B cell (primary cell): ENCODE measurements around the gene GPR15LG. TPM values are rescaled to one million over a fixed set of nuclear protein-coding genes. Genes with fewer than 3 reads are reported as not detected.

Source experiments
- ATAC-seq: fragments of 200-7000 bp; cut with Tn5 transposase; one replicate; pipeline ENCODE4 v1.10.0; 2021; ENCODE audit warnings: low read depth, mild to moderate bottlenecking, moderate number of reproducible peaks, moderate library complexity
- CTCF ChIA-PET: fragments of 350-600 bp; sonication (Branson Sonifier 250); formaldehyde crosslinking; loops from one replicate; lab custom pipeline; 2021; ENCODE audit warnings: antibody characterized with exemption, inconsistent platforms; lab: Charles Lee
- POLR2A ChIA-PET: fragments of 350-600 bp; sonication (Branson Sonifier 250); formaldehyde crosslinking; loops from one replicate; lab custom pipeline; 2021; ENCODE audit warnings: antibody characterized with exemption; lab: Charles Lee
- DNase-seq: peaks from one replicate; pipeline ENCODE4 v3.0.0; 2013
- H2AFZ ChIP-seq: 2 replicates; pipeline ENCODE4 v1.6.1; 2012; ENCODE audit warnings: mild to moderate bottlenecking, low read depth, low read length; ENCODE audit not compliant: insufficient read depth, poor library complexity, severe bottlenecking
- H3K27ac ChIP-seq, 2 donors: 1 replicate in 1 of 2; 2 replicates in 1 of 2; pipeline ENCODE4 v1.5.1; 2012 to 2013; ENCODE audit warnings: low read length in 2 of 2, mild to moderate bottlenecking in 2 of 2, moderate library complexity in 1 of 2
- H3K27me3 ChIP-seq, 4 experiments: fragments of 200-600 bp in 1 of 4; sonication (generic) in 1 of 4; replicated peaks in 1 of 4; 1 replicate in 2 of 4; 2 replicates in 2 of 4; pipeline versions ENCODE4 v1.6.1 to v1.7.0; 2013 to 2016; ENCODE audit warnings: low read length in 3 of 4, mild to moderate bottlenecking in 2 of 4, mixed read lengths in 1 of 4, moderate library complexity in 1 of 4; ENCODE audit not compliant: insufficient read depth in 4 of 4, control insufficient read depth in 3 of 4; ENCODE audit errors: control extremely low read depth in 1 of 4
- H3K36me3 ChIP-seq, 2 experiments: replicated peaks in 1 of 2; 1 replicate in 1 of 2; 2 replicates in 1 of 2; pipeline versions ENCODE4 v1.6.1 to v1.7.1; 2013; ENCODE audit warnings: low read length in 1 of 2; ENCODE audit not compliant: insufficient read depth in 2 of 2, control insufficient read depth in 1 of 2; ENCODE audit errors: control extremely low read depth in 1 of 2, extremely low read depth in 1 of 2
- H3K4me1 ChIP-seq, 2 donors: fragments of 200-600 bp in 1 of 2; sonication (generic) in 1 of 2; 1 replicate in 1 of 2; 2 replicates in 1 of 2; pipeline versions ENCODE4 v1.5.1 to v1.6.1; 2013 to 2017; ENCODE audit warnings: low read length in 2 of 2; ENCODE audit not compliant: control insufficient read depth in 2 of 2, insufficient read depth in 2 of 2
- H3K4me2 ChIP-seq: replicated peaks from 2 replicates; pipeline ENCODE3; 2012; ENCODE audit warnings: mild to moderate bottlenecking, low read depth, low read length; ENCODE audit not compliant: poor library complexity, severe bottlenecking
- H3K4me3 ChIP-seq, 5 experiments: fragments of 200-600 bp in 1 of 5; sonication (generic) in 1 of 5; 1 replicate in 3 of 5; 2 replicates in 2 of 5; pipeline versions ENCODE4 v1.5.1 to v1.7.0; 2011 to 2016; ENCODE audit warnings: low read length in 4 of 5, mild to moderate bottlenecking in 4 of 5, low read depth in 2 of 5, control low read depth in 1 of 5, moderate library complexity in 1 of 5; ENCODE audit not compliant: insufficient read depth in 1 of 5; ENCODE audit errors: control extremely low read depth in 1 of 5, extremely low read depth in 1 of 5
- H3K79me2 ChIP-seq: fragments of 200-600 bp; sonication (generic); one replicate; pipeline ENCODE4 v1.6.0; 2016; ENCODE audit warnings: low read length; ENCODE audit not compliant: control insufficient read depth, insufficient read depth
- H3K9ac ChIP-seq: fragments of 200-600 bp; sonication (generic); 2 replicates; pipeline ENCODE4 v1.6.1; 2017; ENCODE audit warnings: mild to moderate bottlenecking, low read length, moderate library complexity
- H3K9me3 ChIP-seq, 3 donors: one replicate each; pipeline versions ENCODE4 v1.6.1 to v1.7.1; 2013; ENCODE audit warnings: low read length in 2 of 3; ENCODE audit not compliant: control insufficient read depth in 2 of 3, insufficient read depth in 1 of 3; ENCODE audit errors: control extremely low read depth in 1 of 3
- H4K20me1 ChIP-seq: 2 replicates; pipeline ENCODE4 v1.6.0; 2012; ENCODE audit warnings: mild to moderate bottlenecking, low read length; ENCODE audit not compliant: insufficient read depth, control insufficient read depth, poor library complexity, severe bottlenecking
- H3K27ac Mint-ChIP-seq: one replicate; pipeline ENCODE4 v1.8.0; 2021; ENCODE audit warnings: mixed read lengths
- H3K27me3 Mint-ChIP-seq: one replicate; pipeline ENCODE4 v1.8.0; 2021; ENCODE audit warnings: mixed read lengths
- H3K4me1 Mint-ChIP-seq: one replicate; pipeline ENCODE4 v1.8.0; 2021; ENCODE audit warnings: mixed read lengths
- H3K4me3 Mint-ChIP-seq: one replicate; pipeline ENCODE4 v1.8.0; 2021; ENCODE audit warnings: mixed read lengths
- H3K9me3 Mint-ChIP-seq: one replicate; pipeline ENCODE4 v1.8.0; 2022; ENCODE audit warnings: mixed read lengths; ENCODE audit not compliant: insufficient read depth
- CTCF ChIP-seq: fragments of 200-600 bp; IDR thresholded peaks from one replicate; pipeline ENCODE4 v1.8.0; 2022; ENCODE audit warnings: antibody characterized with exemption, mild to moderate bottlenecking
- EZH2 ChIP-seq: IDR thresholded peaks from 2 replicates; pipeline ENCODE4 v1.6.1; 2012; ENCODE audit warnings: borderline replicate concordance, low read depth, mild to moderate bottlenecking, moderate library complexity, low read length; ENCODE audit not compliant: insufficient read depth, poor library complexity, severe bottlenecking
- WGBS: methylation state at CpG from one replicate; pipeline ENCODE4 v1.1.5; 2013; ENCODE audit warnings: missing lambda C conversion rate; ENCODE audit not compliant: insufficient coverage; 5-methylcytosine and 5-hydroxymethylcytosine counted together
- intact Hi-C: fragments of 100-400 bp; cut with micrococcal nuclease; formaldehyde crosslinking; loops from one replicate; pipeline ENCODE4 v1.10.0; 2022
- polyA plus RNA-seq: library from polyadenylated mRNA; depleted of rRNA; stranded (reverse); fragments of >200 nt; gene quantifications from 2 replicates; pipeline ENCODE4 v1.2.3, GENCODE V29; 2012
- total RNA-seq, 2 donors: library from RNA; stranded (reverse); fragments of 120-200 nt in 1 of 2; gene quantifications; 1 replicate in 1 of 2; 2 replicates in 1 of 2; pipeline versions ENCODE4 v1.2.3 to v1.2.4, GENCODE V29; 2013 to 2022

Gene GPR15LG
- total and polyA plus RNA-seq, 2 donors (not counting 1 experiment from before 2014, with no cell fraction given), result not detected

DNA sequence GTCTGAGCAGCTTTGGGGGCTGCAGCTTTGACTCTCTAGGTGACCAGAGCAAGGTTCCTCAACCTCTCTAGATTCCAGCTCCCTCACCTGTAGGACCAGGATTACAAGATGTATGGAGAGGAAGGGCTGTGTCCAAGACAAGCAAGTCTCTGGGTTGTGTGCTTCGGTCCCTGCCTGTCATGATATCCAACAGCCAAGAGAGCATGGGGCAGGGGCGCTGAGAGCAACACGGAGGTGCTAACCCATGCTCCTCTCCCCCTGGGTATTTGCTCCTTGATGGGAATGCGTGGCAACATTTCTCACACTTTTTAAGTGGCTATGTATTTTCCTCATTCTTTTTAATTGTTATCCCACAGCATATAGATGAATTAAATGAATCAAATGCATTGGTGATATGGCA, 31.0 kb downstream of the GPR15LG start:
- intact Hi-C loops, result loop anchor here (1.0 kb wide), 1 partner anchor 56 kb away; no protein-coding TSS in a partner anchor
- DNase-seq (no peak), ATAC-seq (no peak)
- ChIA-PET POLR2A (no interaction called here), CTCF (interaction anchor here (0.8 to 5.6 kb wide), 6 partner anchors 10 to 332 kb away, joined by 3 to 72 read pairs (median 4); no protein-coding TSS in a partner anchor)
- H3K27me3 ChIP-seq, result peaks cover 0 to 4% (median 2%) of the 10 kb centered on the region in 4 experiments
- H3K9ac ChIP-seq, result no peak overlapping the region
- no peaks in the 10 kb centered on the region for H3K79me2 ChIP-seq
- no peaks in the 10 kb centered on the region for H4K20me1 ChIP-seq
- no peaks in the 10 kb centered on the region for H3K4me1 ChIP-seq
- no peaks in the 10 kb centered on the region for H3K9me3 Mint-ChIP-seq
- no peak overlapping the region for H3K27ac Mint-ChIP-seq
- H3K27ac ChIP-seq, result no peak overlapping the region
- TF ChIP-seq EZH2 (no peak), CTCF (no peak)
- WGBS, result 76% methylated on average over 3 of the region's 4 CpGs
- no peaks in the 10 kb centered on the region for H3K4me1 Mint-ChIP-seq
- H3K9me3 ChIP-seq, result no peaks in the 10 kb centered on the region
- H3K4me2 ChIP-seq, result no peak overlapping the region
- H3K36me3 ChIP-seq, result no peaks in the 10 kb centered on the region
- peaks cover 30% of the 10 kb centered on the region for H3K27me3 Mint-ChIP-seq
- no peak overlapping the region for H2AFZ ChIP-seq
- H3K4me3 Mint-ChIP-seq, result no peak overlapping the region
- no peak overlapping the region for H3K4me3 ChIP-seq

DNA sequence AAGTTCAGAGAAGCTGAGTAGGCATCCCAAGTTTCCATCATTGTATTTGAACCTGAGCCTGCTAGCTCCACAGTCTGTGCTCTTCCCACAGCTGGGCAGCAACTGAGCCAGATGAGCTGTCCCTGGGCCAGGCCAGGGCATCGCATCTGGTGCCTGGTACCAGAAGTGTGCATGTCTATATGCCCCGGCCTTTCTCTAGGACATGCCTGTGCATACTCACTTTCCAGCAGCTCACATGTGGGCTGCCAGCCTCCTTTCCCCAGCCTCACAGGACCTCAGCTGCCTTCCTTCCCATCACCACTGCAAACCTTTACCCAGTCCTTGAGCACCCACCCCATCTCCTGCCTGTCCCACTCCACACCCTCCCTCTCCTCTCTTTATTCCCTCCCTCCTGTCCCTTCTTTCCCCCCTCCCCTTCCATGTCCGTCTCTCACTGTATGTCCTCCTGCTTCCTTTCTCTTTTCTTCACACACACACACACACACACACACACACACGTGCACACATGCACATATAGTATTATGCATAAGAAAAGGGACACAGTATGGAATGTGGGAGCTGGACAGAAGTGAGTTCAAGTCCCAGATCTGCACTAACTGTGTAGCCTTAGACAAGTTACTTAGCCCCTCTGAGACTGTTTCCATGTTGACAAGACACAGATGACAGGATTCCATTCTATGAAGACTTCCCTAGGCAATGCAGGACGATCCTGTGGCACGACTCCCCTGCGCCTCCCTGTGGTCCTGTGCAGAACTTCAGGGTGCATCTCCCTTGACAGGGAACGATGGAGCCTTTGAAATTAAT, 31.6 kb downstream of the GPR15LG start:
- Histone ChIP-seq H3K4me2 (no peak overlapping the region), H2AFZ (no peak overlapping the region), H3K4me1 (no peaks in the 10 kb centered on the region), H3K27ac (no peak overlapping the region), H3K9me3 (no peaks in the 10 kb centered on the region), H3K4me3 (no peak overlapping the region), H4K20me1 (no peaks in the 10 kb centered on the region), H3K36me3 (no peaks in the 10 kb centered on the region), H3K79me2 (no peaks in the 10 kb centered on the region), H3K27me3 (peaks cover 0 to 4% (median 2%) of the 10 kb centered on the region in 4 experiments), H3K9ac (no peak overlapping the region)
- Mint-ChIP-seq H3K4me1 (no peaks in the 10 kb centered on the region), H3K27me3 (peaks cover 30% of the 10 kb centered on the region), H3K27ac (no peak overlapping the region), H3K4me3 (no peak overlapping the region), H3K9me3 (no peaks in the 10 kb centered on the region)
- 50% methylated on average over 4 of the region's 8 CpGs for WGBS
- intact Hi-C loops, result loop anchor here (1.0 kb wide), 1 partner anchor 57 kb away; no protein-coding TSS in a partner anchor
- CTCF ChIA-PET, result interaction anchor here (0.8 to 5.6 kb wide), 8 partner anchors 9 to 331 kb away, joined by 3 to 72 read pairs (median 4); no protein-coding TSS in a partner anchor
- POLR2A ChIA-PET, result no interaction called here
- DNase-seq, result peak; percentile 67
- ATAC-seq, result peak; percentile 84
- TF ChIP-seq EZH2 (no peak), CTCF (peak; percentile 77)
